ENCODE data around the gene CCDC102A.

GRCh38 chr16:57567691-57568090, 31.3 kb upstream of the CCDC102A start:
- no peak for TF ChIP-seq EZH2 (IDR thresholded peaks at IDR 0.05; ENCODE audit: borderline replicate concordance, low read length)
- TF ChIP-seq CTCF (conservative IDR thresholded peaks at IDR 0.05 in 1 of 2, IDR thresholded peaks at IDR 0.05 in 1 of 2; ENCODE audit: extremely low read depth in 1 of 2, insufficient read depth in 1 of 2, low read depth in 1 of 2, low read length in 2 of 2), result no peak

Data from mammary epithelial cell (primary cell).